C4-2B (cell line): ENCODE measurements around the gene AGAP1.

ENCODE experiments used
- H3K27ac ChIP-seq: fragments of 450-650 bp; 2 replicates; pipeline ENCODE4 v1.5.1; 2017
- CTCF ChIP-seq: fragments of 450-650 bp; conservative IDR thresholded peaks from 2 replicates; pipeline ENCODE4 v1.5.1; 2017; ENCODE audit warnings: mild to moderate bottlenecking
- ZFX ChIP-seq: fragments of 450-650 bp; IDR thresholded peaks from 2 replicates; pipeline ENCODE4 v1.6.1; 2017

AGAP1 gene

GRCh38 chr2:235674812-235675211 lies 181.0 kb downstream of the AGAP1 start:
- no peak for TF ChIP-seq CTCF
- TF ChIP-seq ZFX: no peak
- no peak overlapping the region for H3K27ac ChIP-seq

GRCh38 chr2:235675678-235676535 lies 182.1 kb downstream of the AGAP1 start:
- no peak overlapping the region for H3K27ac ChIP-seq
- no peak for TF ChIP-seq ZFX
- no peak; the same call in 1 of the 2 replicates for TF ChIP-seq CTCF

- no peak for TF ChIP-seq CTCF
- no peak for TF ChIP-seq ZFX
- H3K27ac ChIP-seq: no peak overlapping the region
These were observed 182.6 kb downstream of the AGAP1 start for GRCh38 chr2:235676536-235676799.

GRCh38 chr2:235677276-235677788 lies 183.5 kb downstream of the AGAP1 start:
- no peak overlapping the region for H3K27ac ChIP-seq
- TF ChIP-seq ZFX: no peak
- TF ChIP-seq CTCF: no peak

- H3K27ac ChIP-seq: no peak overlapping the region
- TF ChIP-seq ZFX (no peak), CTCF (no peak)
These were observed 184.1 kb downstream of the AGAP1 start for GRCh38 chr2:235677937-235678336.

- H3K27ac ChIP-seq: no peak overlapping the region
- TF ChIP-seq CTCF (no peak), ZFX (no peak)
These were observed 184.9 kb downstream of the AGAP1 start for GRCh38 chr2:235678712-235679111.

GRCh38 chr2:235679471-235679870 lies 185.6 kb downstream of the AGAP1 start:
- no peak overlapping the region for H3K27ac ChIP-seq
- TF ChIP-seq CTCF (no peak), ZFX (no peak)
